ENCODE results near the gene SERPING1.

- TF ChIP-seq POLR2A (IDR thresholded peaks at IDR 0.05) (no peak), CTCF (IDR thresholded peaks at IDR 0.05) (no peak)
Measured at GRCh38 chr11:57645689-57646085, 48.2 kb downstream of the SERPING1 start.
